ENCODE data around the gene PMM1.

DNA sequence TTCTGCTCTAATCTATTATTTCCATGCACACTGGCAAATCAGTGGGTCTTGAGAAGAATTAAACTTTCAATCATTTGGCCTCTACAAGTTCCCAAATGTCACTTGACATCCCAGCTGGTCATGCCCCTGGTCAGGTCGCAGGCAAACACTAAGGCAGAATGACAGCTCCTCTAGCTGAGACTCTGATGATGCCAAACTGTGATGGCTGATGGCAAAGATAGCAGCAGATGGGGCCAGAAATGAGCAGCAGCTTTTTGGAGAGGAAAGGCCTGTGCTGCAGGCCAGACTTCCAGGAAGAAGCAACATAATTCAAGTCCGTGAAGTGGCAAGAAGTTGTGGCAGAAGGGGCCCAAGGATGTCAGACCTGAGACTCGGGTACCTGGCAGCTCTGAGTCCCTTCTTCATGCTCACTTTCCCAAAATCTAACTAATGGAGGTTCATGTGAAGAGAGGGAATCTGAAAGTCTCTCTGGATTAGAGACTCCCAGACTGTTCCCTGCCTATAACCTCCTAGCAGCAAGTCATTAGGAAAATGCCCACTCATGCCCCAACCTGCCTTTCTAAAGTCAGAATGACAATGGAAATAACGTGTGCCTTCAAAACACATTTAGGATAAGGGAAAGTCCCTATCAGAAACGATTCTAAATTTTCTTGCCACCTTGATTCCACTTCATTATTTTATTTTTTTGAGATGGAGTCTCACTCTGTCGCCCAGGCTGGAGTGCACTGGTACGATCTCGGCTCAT is 9.4 kb upstream of the PMM1 start:
- TF ChIP-seq CTCF (IDR thresholded peaks at IDR 0.05) (no peak), POLR2A (IDR thresholded peaks at IDR 0.05) (no peak)
